A673 (cell line): ENCODE results near the gene ZNF385B.

ENCODE experiments used
- EZH2 ChIP-seq: fragments of 200-600 bp; sonication (generic); IDR thresholded peaks from 2 replicates; pipeline ENCODE4 v1.6.1; 2017; ENCODE audit warnings: borderline replicate concordance, low read depth, mild to moderate bottlenecking, mixed read lengths, antibody characterized with exemption, low read length; ENCODE audit not compliant: poor library complexity, severe bottlenecking
- TF ChIP-seq, protein P1 (sequence below): fragments of 300-800, 200-600 bp; sonication (generic); conservative IDR thresholded peaks from 2 replicates; pipeline ENCODE4 v1.5.1; 2017; ENCODE audit warnings: low read depth, mild to moderate bottlenecking, antibody characterized with exemption, low read length, moderate library complexity, mixed read lengths

- no peak for TF ChIP-seq EZH2
- TF ChIP-seq, protein P1, sequence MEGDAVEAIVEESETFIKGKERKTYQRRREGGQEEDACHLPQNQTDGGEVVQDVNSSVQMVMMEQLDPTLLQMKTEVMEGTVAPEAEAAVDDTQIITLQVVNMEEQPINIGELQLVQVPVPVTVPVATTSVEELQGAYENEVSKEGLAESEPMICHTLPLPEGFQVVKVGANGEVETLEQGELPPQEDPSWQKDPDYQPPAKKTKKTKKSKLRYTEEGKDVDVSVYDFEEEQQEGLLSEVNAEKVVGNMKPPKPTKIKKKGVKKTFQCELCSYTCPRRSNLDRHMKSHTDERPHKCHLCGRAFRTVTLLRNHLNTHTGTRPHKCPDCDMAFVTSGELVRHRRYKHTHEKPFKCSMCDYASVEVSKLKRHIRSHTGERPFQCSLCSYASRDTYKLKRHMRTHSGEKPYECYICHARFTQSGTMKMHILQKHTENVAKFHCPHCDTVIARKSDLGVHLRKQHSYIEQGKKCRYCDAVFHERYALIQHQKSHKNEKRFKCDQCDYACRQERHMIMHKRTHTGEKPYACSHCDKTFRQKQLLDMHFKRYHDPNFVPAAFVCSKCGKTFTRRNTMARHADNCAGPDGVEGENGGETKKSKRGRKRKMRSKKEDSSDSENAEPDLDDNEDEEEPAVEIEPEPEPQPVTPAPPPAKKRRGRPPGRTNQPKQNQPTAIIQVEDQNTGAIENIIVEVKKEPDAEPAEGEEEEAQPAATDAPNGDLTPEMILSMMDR = no peak
Observed at GRCh38 chr2:179455824-179456223, 405.6 kb downstream of the ZNF385B start.
